AG04450 (cell line): ENCODE measurements around the gene CNIH3. TPM values are rescaled to one million over a fixed set of nuclear protein-coding genes. Genes with fewer than 3 reads are reported as not detected.
"Not testable (repeated sequence)": the region's sequence is repeated elsewhere in the genome, so short reads cannot be mapped to it uniquely, and the experiment has no call there.

ENCODE experiments used
- CTCF ChIA-PET: fragments of 300-600, 350-600 bp; formaldehyde crosslinking; extraction: SDS; loops from one replicate; lab custom pipeline; 2022; ENCODE audit warnings: antibody characterized with exemption, inconsistent platforms; lab: Charles Lee
- POLR2A ChIA-PET: fragments of 350-600 bp; formaldehyde crosslinking; extraction: SDS; loops from one replicate; lab custom pipeline; 2021; ENCODE audit warnings: antibody characterized with exemption, inconsistent platforms; lab: Yijun Ruan, JAX
- DNase-seq: peaks from one replicate; pipeline ENCODE4 v3.0.0-alpha.2; 2011; ENCODE audit warnings: low read depth, low spot score
- H3K27ac ChIP-seq: one replicate; pipeline ENCODE4 v1.5.1; 2012; ENCODE audit warnings: low read depth, low read length, control low read depth
- H3K27me3 ChIP-seq: one replicate; pipeline ENCODE4 v1.6.0; 2012; ENCODE audit warnings: low read length; ENCODE audit not compliant: control insufficient read depth, insufficient read depth
- H3K4me3 ChIP-seq: 2 replicates; pipeline ENCODE4 v1.5.1; 2011; ENCODE audit warnings: mild to moderate bottlenecking, low read depth, low read length, control low read depth
- H3K9me3 ChIP-seq: 2 replicates; pipeline ENCODE4 v1.5.1; 2012; ENCODE audit warnings: low read length; ENCODE audit not compliant: control insufficient read depth, insufficient read depth
- CTCF ChIP-seq: IDR thresholded peaks from 2 replicates; pipeline ENCODE4 v1.5.1; 2011; ENCODE audit warnings: low read depth, low read length, control low read depth, inconsistent platforms
- polyA plus RNA-seq: library from polyadenylated mRNA; depleted of rRNA; stranded (reverse); fragments of >200 nt; gene quantifications from 2 replicates; pipeline ENCODE4 v1.2.3, GENCODE V29; 2011

CNIH3 gene
- polyA plus RNA-seq, 1 experiment = 6.5 TPM

- ChIA-PET POLR2A (no interaction called here), CTCF (interaction anchor here (0.8 to 1.0 kb wide), 2 partner anchors 16 to 191 kb away, joined by 3 read pairs; no protein-coding TSS in a partner anchor)
- Histone ChIP-seq H3K9me3 (no peaks in the 10 kb centered on the region), H3K27ac (no peak overlapping the region), H3K27me3 (no peaks in the 10 kb centered on the region), H3K4me3 (no peak overlapping the region)
- TF ChIP-seq CTCF = no peak
- DNase-seq = no peak
Observed at GRCh38 chr1:224704107-224704735, 88.1 kb downstream of the CNIH3 start.

- TF ChIP-seq CTCF = no peak
- POLR2A ChIA-PET = no interaction called here
- Histone ChIP-seq H3K27me3 (no peaks in the 10 kb centered on the region), H3K27ac (no peak overlapping the region), H3K9me3 (no peaks in the 10 kb centered on the region), H3K4me3 (no peak overlapping the region)
- DNase-seq = no peak
- CTCF ChIA-PET = interaction anchor here (0.6 to 1.0 kb wide), 3 partner anchors 20 to 192 kb away, joined by 3 to 4 read pairs (median 4); no protein-coding TSS in a partner anchor
Observed at GRCh38 chr1:224705578-224705977, 89.5 kb downstream of the CNIH3 start.

- CTCF ChIA-PET = interaction anchor here (0.9 to 1.5 kb wide), 2 partner anchors 64 to 144 kb away, joined by 3 read pairs; no protein-coding TSS in a partner anchor
- H3K27ac ChIP-seq = peak overlapping the region; percentile 76
Observed at GRCh38 chr1:224707843-224708725, 92.0 kb downstream of the CNIH3 start.

GRCh38 chr1:224710196-224710595 lies 94.1 kb downstream of the CNIH3 start:
- ChIA-PET POLR2A (no interaction called here), CTCF (no interaction called here)
- Histone ChIP-seq H3K27me3 (no peaks in the 10 kb centered on the region), H3K27ac (no peak overlapping the region), H3K9me3 (no peaks in the 10 kb centered on the region), H3K4me3 (no peak overlapping the region)
- DNase-seq = no peak
- TF ChIP-seq CTCF = no peak

More at GRCh38 chr1:224707843-224708725, 92.0 kb downstream of the CNIH3 start:
- H3K4me3 ChIP-seq = no peak overlapping the region
- no peaks in the 10 kb centered on the region for H3K9me3 ChIP-seq
- no peaks in the 10 kb centered on the region for H3K27me3 ChIP-seq
- no peak for TF ChIP-seq CTCF
- DNase-seq = peak; percentile 34
- POLR2A ChIA-PET = no interaction called here

- H3K9me3 ChIP-seq, H3K27me3 ChIP-seq, DNase-seq, POLR2A ChIA-PET, H3K27ac ChIP-seq, H3K4me3 ChIP-seq: not testable (repeated sequence)
- CTCF ChIA-PET = interaction anchor here (0.9 kb wide), 1 partner anchor 141 kb away, joined by 4 read pairs; no protein-coding TSS in a partner anchor
Observed at GRCh38 chr1:224711231-224711756, 95.2 kb downstream of the CNIH3 start.
